GM20431 (cell line): ENCODE data around the gene ABCA5.

ENCODE experiments used
- in situ Hi-C: fragments of 300-500 bp; cut with MseI, MboI; formaldehyde crosslinking; loops from one replicate; pipeline ENCODE4 v1.15.0; 2020; ENCODE audit warnings: low sequenced_read_pairs; ENCODE audit not compliant: unreplicated experiment

ABCA5 gene

GRCh38 chr17:69275751-69276150, 51.2 kb downstream of the ABCA5 start:
- in situ Hi-C loops = no loop called here

- in situ Hi-C loops = loop anchor here (25.0 kb wide), 1 partner anchor 734 kb away; no protein-coding TSS in a partner anchor
These were observed 55.9 kb downstream of the ABCA5 start for GRCh38 chr17:69271023-69271422.

GRCh38 chr17:69269131-69269998, 57.6 kb downstream of the ABCA5 start:
- in situ Hi-C loops = loop anchor here (25.0 kb wide), 1 partner anchor 732 kb away; no protein-coding TSS in a partner anchor

GRCh38 chr17:69268543-69269014, 58.4 kb downstream of the ABCA5 start:
- in situ Hi-C loops = loop anchor here (25.0 kb wide), 1 partner anchor 731 kb away; no protein-coding TSS in a partner anchor

GRCh38 chr17:69267219-69267618, 59.7 kb downstream of the ABCA5 start:
- in situ Hi-C loops = loop anchor here (25.0 kb wide), 1 partner anchor 730 kb away; no protein-coding TSS in a partner anchor

- in situ Hi-C loops = loop anchor here (25.0 kb wide), 1 partner anchor 729 kb away; no protein-coding TSS in a partner anchor
These were observed 61.1 kb downstream of the ABCA5 start for GRCh38 chr17:69265873-69266272.

- in situ Hi-C loops = loop anchor here (25.0 kb wide), 1 partner anchor 717 kb away; no protein-coding TSS in a partner anchor
These were observed 72.7 kb downstream of the ABCA5 start for GRCh38 chr17:69254187-69254586.

GRCh38 chr17:69250641-69251040, 76.3 kb downstream of the ABCA5 start:
- in situ Hi-C loops = loop anchor here (25.0 kb wide), 1 partner anchor 713 kb away; no protein-coding TSS in a partner anchor

- in situ Hi-C loops = no loop called here
These were observed 80.1 kb downstream of the ABCA5 start for GRCh38 chr17:69246726-69247375.

- in situ Hi-C loops = no loop called here
These were observed 80.7 kb downstream of the ABCA5 start for GRCh38 chr17:69246202-69246601.

- in situ Hi-C loops = no loop called here
These were observed 81.3 kb downstream of the ABCA5 start for GRCh38 chr17:69245617-69246016.

- in situ Hi-C loops = loop anchor here (10.0 kb wide), 1 partner anchor 465 kb away; no protein-coding TSS in a partner anchor
These were observed 87.0 kb downstream of the ABCA5 start for GRCh38 chr17:69239611-69240600.

GRCh38 chr17:69236946-69237345, 90.0 kb downstream of the ABCA5 start:
- in situ Hi-C loops = loop anchor here (10.0 kb wide), 1 partner anchor 462 kb away; no protein-coding TSS in a partner anchor

GRCh38 chr17:69236464-69236863, 90.5 kb downstream of the ABCA5 start:
- in situ Hi-C loops = loop anchor here (10.0 kb wide), 1 partner anchor 462 kb away; no protein-coding TSS in a partner anchor

- in situ Hi-C loops = loop anchor here (10.0 kb wide), 1 partner anchor 461 kb away; no protein-coding TSS in a partner anchor
These were observed 91.4 kb downstream of the ABCA5 start for GRCh38 chr17:69235338-69236058.

GRCh38 chr17:69232650-69233049, 94.3 kb downstream of the ABCA5 start:
- in situ Hi-C loops = loop anchor here (10.0 kb wide), 1 partner anchor 458 kb away; no protein-coding TSS in a partner anchor

GRCh38 chr17:69231521-69231920, 95.4 kb downstream of the ABCA5 start:
- in situ Hi-C loops = loop anchor here (10.0 kb wide), 1 partner anchor 457 kb away; no protein-coding TSS in a partner anchor

- in situ Hi-C loops = loop anchor here (10.0 kb wide), 1 partner anchor 456 kb away; no protein-coding TSS in a partner anchor
These were observed 96.0 kb downstream of the ABCA5 start for GRCh38 chr17:69230939-69231338.
